Effector memory CD4-positive, alpha-beta T cell (primary cell): ENCODE results near the gene ATP8A1.
"Not testable (repeated sequence)": the region's sequence is repeated elsewhere in the genome, so short reads cannot be mapped to it uniquely, and the experiment has no call there.

Source experiments
- DNase-seq, 3 donors: peaks; one replicate each; pipeline ENCODE4 v3.0.0-alpha.2; 2020
- H3K27ac ChIP-seq: 2 replicates; pipeline ENCODE4 v1.7.0; 2013; ENCODE audit warnings: mild to moderate bottlenecking, low read length, moderate library complexity; ENCODE audit not compliant: insufficient read depth, poor library complexity, severe bottlenecking
- H3K27me3 ChIP-seq: replicated peaks from 2 replicates; pipeline ENCODE4 v1.7.0; 2013; ENCODE audit warnings: mild to moderate bottlenecking, low read length; ENCODE audit not compliant: insufficient read depth, control insufficient read depth, poor library complexity, severe bottlenecking
- H3K36me3 ChIP-seq: 2 replicates; pipeline ENCODE4 v1.7.0; 2013; ENCODE audit warnings: mild to moderate bottlenecking, low read length, moderate library complexity; ENCODE audit not compliant: control insufficient read depth, insufficient read depth
- H3K4me1 ChIP-seq: 2 replicates; pipeline ENCODE4 v1.7.0; 2013; ENCODE audit warnings: low read length, mild to moderate bottlenecking; ENCODE audit not compliant: control insufficient read depth, insufficient read depth, poor library complexity, severe bottlenecking
- H3K4me3 ChIP-seq: 2 replicates; pipeline ENCODE4 v1.7.0; 2013; ENCODE audit warnings: low read length, low read depth, mild to moderate bottlenecking; ENCODE audit not compliant: insufficient read depth, poor library complexity, severe bottlenecking
- H3K9me3 ChIP-seq: 2 replicates; pipeline ENCODE4 v1.7.0; 2013; ENCODE audit warnings: mild to moderate bottlenecking, low read length, moderate library complexity; ENCODE audit not compliant: control insufficient read depth

The ATP8A1 gene

DNA sequence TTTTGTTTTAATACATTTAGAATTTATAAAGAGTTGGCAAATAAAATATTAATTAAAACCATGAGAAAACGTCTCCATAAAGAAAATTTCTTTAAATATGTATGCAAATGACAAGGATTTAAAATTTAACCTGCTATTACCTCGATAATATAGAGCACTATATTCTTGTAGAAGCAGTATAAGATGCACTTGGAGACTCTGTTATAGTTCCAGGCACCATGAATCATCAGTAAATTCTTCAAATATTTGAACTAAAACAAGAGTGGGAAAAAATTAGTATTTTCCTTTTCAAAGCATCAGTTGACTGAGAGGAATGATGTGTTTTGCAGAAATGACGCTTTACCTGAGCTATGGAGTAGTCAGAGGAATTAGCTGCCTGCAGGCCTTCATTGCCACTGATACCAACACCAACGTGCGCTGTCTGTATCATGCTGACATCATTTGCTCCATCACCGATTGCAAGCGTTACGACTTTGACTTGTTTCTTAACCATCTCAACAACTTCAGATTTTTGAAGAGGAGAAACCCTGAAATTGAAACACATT, 192.3 kb downstream of the ATP8A1 start:
- Histone ChIP-seq H3K9me3 (no peaks in the 10 kb centered on the region), H3K4me3 (no peak overlapping the region), H3K4me1 (no peaks in the 10 kb centered on the region), H3K36me3 (peaks cover 4% of the 10 kb centered on the region), H3K27me3 (no peaks in the 10 kb centered on the region), H3K27ac (no peak overlapping the region)
- DNase-seq: no peak

DNA sequence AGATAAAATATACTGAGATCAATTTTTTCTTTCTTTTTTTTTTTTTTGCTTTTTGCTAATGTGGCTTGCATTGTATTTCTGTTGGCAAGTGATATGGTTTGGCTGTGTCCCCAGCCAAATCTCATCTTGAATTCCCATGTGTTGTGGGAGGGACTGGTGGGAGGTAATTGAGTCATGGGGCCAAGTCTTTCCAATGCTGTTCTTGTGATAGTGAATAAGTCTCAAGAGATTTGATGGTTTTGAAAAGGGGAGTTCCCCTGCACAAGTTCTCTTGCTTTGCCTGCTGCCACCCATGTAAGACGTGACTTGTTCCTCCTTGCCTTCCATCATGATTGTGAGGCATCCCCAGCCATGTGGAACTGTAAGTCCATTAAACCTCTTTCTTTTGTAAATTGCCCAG, 195.7 kb downstream of the ATP8A1 start:
- H3K36me3 ChIP-seq, H3K9me3 ChIP-seq, H3K4me3 ChIP-seq, H3K27ac ChIP-seq, H3K27me3 ChIP-seq, DNase-seq, H3K4me1 ChIP-seq: not testable (repeated sequence)

DNA sequence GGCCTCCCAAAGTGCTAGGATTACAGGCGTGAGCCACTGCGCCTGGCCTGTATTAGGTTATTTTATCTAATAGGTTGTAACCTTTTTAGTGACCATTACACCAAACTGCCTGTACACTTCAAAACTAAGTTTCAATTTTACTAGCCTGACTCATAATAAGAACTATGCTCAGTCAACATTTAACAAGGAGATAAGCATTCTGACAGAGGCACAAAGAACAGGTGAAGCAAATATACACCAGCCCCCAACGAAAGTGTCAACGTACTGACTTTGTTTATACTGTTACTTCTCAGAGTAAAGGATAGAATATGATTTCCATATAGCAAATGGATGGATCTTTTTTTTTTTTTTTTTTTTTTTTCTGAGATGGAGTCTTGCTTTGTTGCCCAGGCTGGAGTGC, 196.9 kb downstream of the ATP8A1 start:
- DNase-seq: no peak
- no peaks in the 10 kb centered on the region for H3K9me3 ChIP-seq
- H3K4me3 ChIP-seq: no peak overlapping the region
- H3K36me3 ChIP-seq: peaks cover 4% of the 10 kb centered on the region
- H3K27ac ChIP-seq: no peak overlapping the region
- H3K27me3 ChIP-seq: no peaks in the 10 kb centered on the region
- no peaks in the 10 kb centered on the region for H3K4me1 ChIP-seq

DNA sequence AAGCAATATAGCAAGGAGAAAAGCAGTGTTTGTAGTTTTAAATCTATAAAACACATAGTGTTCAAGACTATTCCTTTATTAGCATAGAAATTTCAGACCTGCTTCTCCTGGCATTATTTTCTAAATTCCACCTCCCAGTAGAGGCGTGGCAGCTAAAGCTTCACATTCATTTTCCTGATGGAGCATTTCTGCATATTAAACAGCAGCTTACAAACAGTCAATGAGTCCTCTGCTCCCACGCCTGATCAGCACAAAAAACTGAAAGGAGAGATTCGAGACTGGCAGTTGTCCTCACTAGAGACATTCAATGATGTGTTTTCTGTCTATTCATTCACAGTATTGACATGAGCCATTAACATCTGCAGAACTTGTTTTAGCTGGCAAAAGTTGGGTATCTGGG, 198.2 kb downstream of the ATP8A1 start:
- Histone ChIP-seq H3K4me1 (no peaks in the 10 kb centered on the region), H3K9me3 (no peaks in the 10 kb centered on the region), H3K27ac (no peak overlapping the region), H3K36me3 (peaks cover 4% of the 10 kb centered on the region), H3K4me3 (no peak overlapping the region), H3K27me3 (no peaks in the 10 kb centered on the region)
- no peak for DNase-seq

DNA sequence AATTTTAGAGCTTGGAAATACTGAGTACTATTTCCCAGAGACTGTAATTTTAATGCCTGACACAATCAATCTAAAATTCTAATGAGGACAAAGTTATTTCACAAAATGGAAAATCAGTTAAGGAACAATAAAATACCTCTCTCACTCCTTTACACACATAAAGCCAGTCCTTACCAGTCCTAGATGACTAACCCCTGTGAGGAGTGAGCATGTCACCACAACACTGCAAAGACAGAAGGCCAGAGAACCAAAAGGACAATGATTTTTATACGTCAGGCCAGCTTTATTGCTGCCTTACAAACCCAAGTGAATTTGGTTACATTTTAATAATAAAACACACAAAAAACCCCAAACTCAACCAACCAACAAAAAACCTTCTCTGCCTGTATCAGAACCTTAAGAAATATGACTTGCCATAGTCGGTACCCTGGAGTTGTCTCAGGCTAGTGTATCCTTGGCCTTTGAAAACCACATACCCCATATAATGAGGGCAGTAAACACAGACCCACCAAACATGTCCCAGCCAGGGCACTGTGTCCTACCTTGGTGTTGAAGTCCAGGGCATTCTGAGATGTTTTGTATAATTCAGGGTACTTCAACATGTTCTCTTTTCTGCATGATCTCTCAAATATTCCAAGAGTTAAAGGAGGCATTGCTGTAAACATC, 202.0 kb downstream of the ATP8A1 start:
- Histone ChIP-seq H3K27ac (no peak overlapping the region), H3K4me3 (no peak overlapping the region), H3K36me3 (peaks cover 7% of the 10 kb centered on the region), H3K4me1 (no peaks in the 10 kb centered on the region), H3K9me3 (no peaks in the 10 kb centered on the region), H3K27me3 (no peaks in the 10 kb centered on the region)
- no peak for DNase-seq

DNA sequence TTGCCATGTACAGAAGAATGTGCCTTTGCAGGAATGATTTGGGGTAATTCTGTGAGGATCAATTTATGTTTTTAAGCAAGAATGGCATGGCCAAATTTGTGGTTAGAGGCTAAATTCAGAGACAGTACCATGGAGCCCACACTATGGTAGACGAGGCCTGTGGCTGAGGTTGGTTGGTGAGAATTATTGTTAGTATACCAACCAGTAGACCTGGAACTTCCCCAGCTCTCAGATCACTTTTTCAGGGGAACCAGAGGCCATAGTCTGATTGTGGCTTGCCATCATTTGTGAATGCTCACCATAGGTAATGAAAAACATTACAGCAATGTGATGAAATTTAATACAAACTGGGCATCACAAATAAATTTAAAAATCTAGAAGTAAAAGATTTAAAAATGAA, 203.3 kb downstream of the ATP8A1 start:
- no peak overlapping the region for H3K27ac ChIP-seq
- no peaks in the 10 kb centered on the region for H3K9me3 ChIP-seq
- no peaks in the 10 kb centered on the region for H3K27me3 ChIP-seq
- DNase-seq: no peak
- H3K4me1 ChIP-seq: no peaks in the 10 kb centered on the region
- H3K36me3 ChIP-seq: peaks cover 7% of the 10 kb centered on the region
- no peak overlapping the region for H3K4me3 ChIP-seq

DNA sequence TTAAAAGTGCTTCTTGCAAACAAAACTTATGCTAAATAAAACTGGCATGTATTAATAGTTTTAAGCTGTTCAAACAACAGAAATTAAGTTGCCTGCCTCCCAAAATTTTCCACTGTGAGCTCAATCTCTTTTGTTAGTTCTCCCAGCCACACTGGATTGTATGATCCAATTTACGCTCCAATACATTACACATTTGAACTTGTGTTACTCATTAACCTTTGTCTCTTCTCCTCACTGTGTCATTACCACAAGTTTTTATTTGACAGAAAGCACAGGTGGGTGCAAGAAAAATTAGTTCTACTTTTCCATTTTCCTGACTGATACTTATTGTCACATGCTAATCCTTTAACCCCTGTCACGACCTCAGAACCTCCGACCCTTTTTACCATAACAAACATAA, 204.1 kb downstream of the ATP8A1 start:
- Histone ChIP-seq H3K36me3 (peaks cover 7% of the 10 kb centered on the region), H3K4me1 (no peaks in the 10 kb centered on the region), H3K4me3 (no peak overlapping the region), H3K9me3 (no peaks in the 10 kb centered on the region), H3K27me3 (no peaks in the 10 kb centered on the region), H3K27ac (no peak overlapping the region)
- DNase-seq: no peak

- no peak overlapping the region for H3K27ac ChIP-seq
- no peaks in the 10 kb centered on the region for H3K9me3 ChIP-seq
- no peaks in the 10 kb centered on the region for H3K27me3 ChIP-seq
- H3K36me3 ChIP-seq: peaks cover 9% of the 10 kb centered on the region
- DNase-seq: no peak
- no peaks in the 10 kb centered on the region for H3K4me1 ChIP-seq
- no peak overlapping the region for H3K4me3 ChIP-seq
These were observed 210.1 kb downstream of the ATP8A1 start for GRCh38 chr4:42446823-42447222.

- Histone ChIP-seq H3K4me1 (no peaks in the 10 kb centered on the region), H3K27me3 (no peaks in the 10 kb centered on the region), H3K27ac (no peak overlapping the region), H3K36me3 (peaks cover 3% of the 10 kb centered on the region), H3K9me3 (no peaks in the 10 kb centered on the region), H3K4me3 (no peak overlapping the region)
- no peak for DNase-seq
These were observed 211.9 kb downstream of the ATP8A1 start for GRCh38 chr4:42445038-42445437.

- no peaks in the 10 kb centered on the region for H3K9me3 ChIP-seq
- H3K36me3 ChIP-seq: peaks cover 3% of the 10 kb centered on the region
- H3K27ac ChIP-seq: no peak overlapping the region
- H3K4me3 ChIP-seq: no peak overlapping the region
- no peak for DNase-seq
- no peaks in the 10 kb centered on the region for H3K27me3 ChIP-seq
- H3K4me1 ChIP-seq: no peaks in the 10 kb centered on the region
These were observed 214.3 kb downstream of the ATP8A1 start for GRCh38 chr4:42442601-42443000.
